Tibial artery (tissue), 4 donors: ENCODE results near the gene AGPS.

ENCODE experiments used
- DNase-seq, 2 donors: peaks; one replicate each; pipeline ENCODE4 v3.0.0-alpha.2; 2019
- H3K27ac ChIP-seq, 2 donors: fragments of 200-600 bp; sonication (generic) in 1 of 2; 1 replicate in 1 of 2; 2 replicates in 1 of 2; pipeline ENCODE4 v1.5.1; 2018 to 2019; ENCODE audit warnings: mild to moderate bottlenecking in 1 of 2
- H3K27me3 ChIP-seq, 2 donors: fragments of 200-600 bp; sonication (generic) in 1 of 2; one replicate each; pipeline versions ENCODE4 v1.5.1 to v1.6.0; 2016 to 2019
- H3K36me3 ChIP-seq, 3 donors: fragments of 200-600 bp; sonication (generic) in 2 of 3; one replicate each; pipeline ENCODE4 v1.5.1; 2016 to 2019; ENCODE audit warnings: mild to moderate bottlenecking in 2 of 3
- H3K4me1 ChIP-seq, 4 donors: fragments of 200-600 bp; sonication (generic) in 2 of 4; 1 replicate in 3 of 4; 2 replicates in 1 of 4; pipeline ENCODE4 v1.5.1; 2016 to 2019
- H3K4me3 ChIP-seq, 2 donors: fragments of 200-600 bp; sonication (generic) in 1 of 2; 1 replicate in 1 of 2; 2 replicates in 1 of 2; pipeline ENCODE4 v1.5.1; 2018 to 2019; ENCODE audit warnings: mild to moderate bottlenecking in 2 of 2
- H3K9me3 ChIP-seq, 3 donors: fragments of 200-600 bp; sonication (generic) in 1 of 3; one replicate each; pipeline ENCODE4 v1.5.1; 2016 to 2019
- CTCF ChIP-seq, 2 experiments: fragments of 200-600 bp in 1 of 2; fragments of 450-650 bp in 1 of 2; IDR thresholded peaks; one replicate each; pipeline ENCODE4 v1.5.1; 2017 to 2019; ENCODE audit warnings: antibody characterized with exemption in 2 of 2, mild to moderate bottlenecking in 1 of 2, moderate library complexity in 1 of 2
- intact Hi-C: fragments of 100-400 bp; cut with DNase I; formaldehyde crosslinking; loops from one replicate; pipeline ENCODE4 v1.15.0; 2023; ENCODE audit warnings: low total_unique reads

AGPS gene

DNA sequence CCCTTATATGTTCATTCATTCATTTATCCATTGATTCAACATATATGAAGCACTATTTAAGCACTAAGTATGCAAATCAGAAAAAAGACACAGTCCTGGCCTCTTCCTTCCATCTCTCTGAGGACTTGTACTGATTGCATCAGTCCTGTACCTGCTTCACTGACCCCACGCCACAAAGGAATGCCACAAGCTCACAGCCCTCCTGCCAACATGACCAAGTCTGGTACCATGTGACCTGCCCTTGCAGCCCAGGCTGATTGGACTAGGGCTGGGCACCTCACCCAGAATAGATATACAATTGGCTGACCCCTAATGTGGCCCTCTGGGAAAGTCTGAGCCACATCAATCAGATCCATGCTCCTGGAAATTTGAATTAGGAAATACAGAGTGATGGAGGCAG, 196.6 kb downstream of the AGPS start:
- no peak overlapping the region for H3K4me3 ChIP-seq
- H3K27me3 ChIP-seq, result peaks cover 0 to 2% of the 10 kb centered on the region in 2 donors
- no peak for TF ChIP-seq CTCF (IDR thresholded peaks at IDR 0.05)
- intact Hi-C loops, result no loop called here
- H3K27ac ChIP-seq, result no peak overlapping the region
- no peak for DNase-seq
- no peaks in the 10 kb centered on the region for H3K4me1 ChIP-seq
- H3K9me3 ChIP-seq, result no peaks in the 10 kb centered on the region
- no peaks in the 10 kb centered on the region for H3K36me3 ChIP-seq

DNA sequence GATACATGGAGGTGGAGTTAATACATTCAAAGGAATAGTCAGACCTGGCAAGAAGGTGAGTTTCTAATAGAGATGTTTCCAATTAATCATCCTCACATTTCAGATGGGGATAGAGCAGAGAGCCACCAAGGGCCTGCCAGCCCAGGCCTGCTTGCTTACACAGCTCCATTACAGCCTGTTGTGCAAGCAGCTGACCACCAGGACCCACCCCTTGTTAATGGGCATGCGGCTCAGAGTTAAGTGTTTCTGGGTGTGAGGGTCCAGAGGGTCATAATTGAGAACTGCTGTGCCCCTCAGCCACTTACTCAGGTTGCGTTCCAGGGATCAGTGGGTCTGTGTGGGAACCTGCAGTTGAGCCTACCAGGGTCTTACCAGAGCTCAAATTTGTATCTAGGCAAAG, 199.8 kb downstream of the AGPS start:
- intact Hi-C loops, result no loop called here
- Histone ChIP-seq H3K9me3 (no peaks in the 10 kb centered on the region), H3K27ac (no peak overlapping the region), H3K36me3 (no peaks in the 10 kb centered on the region), H3K4me3 (no peak overlapping the region), H3K4me1 (peaks cover 0 to under 1% (median 0%) of the 10 kb centered on the region in 4 donors), H3K27me3 (peaks cover 0 to 2% of the 10 kb centered on the region in 2 donors)
- no peak for TF ChIP-seq CTCF (IDR thresholded peaks at IDR 0.05)
- DNase-seq, result no peak

DNA sequence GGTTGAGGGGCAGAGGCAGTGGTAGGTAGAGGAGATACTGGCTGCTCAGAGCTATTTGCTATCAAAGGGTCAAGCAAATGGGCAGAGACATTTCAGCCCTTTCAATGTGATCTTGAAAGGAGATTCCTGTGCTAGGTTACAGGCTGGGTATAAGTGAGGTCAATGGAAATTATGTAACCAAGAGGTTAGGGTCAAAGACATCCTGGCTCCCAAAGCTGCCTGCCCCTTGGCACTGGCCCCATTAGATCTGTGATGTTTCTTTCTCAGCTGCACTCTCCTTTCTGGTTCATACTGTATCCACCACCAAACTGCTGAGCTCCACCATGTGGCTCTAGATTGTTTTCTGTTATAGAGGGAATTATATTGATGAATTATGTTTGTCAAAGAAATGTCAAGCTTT, 200.4 kb downstream of the AGPS start:
- Histone ChIP-seq H3K27me3 (peaks cover 0 to 2% of the 10 kb centered on the region in 2 donors), H3K9me3 (no peaks in the 10 kb centered on the region), H3K4me1 (peaks cover 0 to 6% (median 2%) of the 10 kb centered on the region in 4 donors), H3K27ac (no peak overlapping the region), H3K4me3 (no peak overlapping the region), H3K36me3 (no peaks in the 10 kb centered on the region)
- intact Hi-C loops, result no loop called here
- TF ChIP-seq CTCF (IDR thresholded peaks at IDR 0.05), result no peak
- DNase-seq, result no peak

DNA sequence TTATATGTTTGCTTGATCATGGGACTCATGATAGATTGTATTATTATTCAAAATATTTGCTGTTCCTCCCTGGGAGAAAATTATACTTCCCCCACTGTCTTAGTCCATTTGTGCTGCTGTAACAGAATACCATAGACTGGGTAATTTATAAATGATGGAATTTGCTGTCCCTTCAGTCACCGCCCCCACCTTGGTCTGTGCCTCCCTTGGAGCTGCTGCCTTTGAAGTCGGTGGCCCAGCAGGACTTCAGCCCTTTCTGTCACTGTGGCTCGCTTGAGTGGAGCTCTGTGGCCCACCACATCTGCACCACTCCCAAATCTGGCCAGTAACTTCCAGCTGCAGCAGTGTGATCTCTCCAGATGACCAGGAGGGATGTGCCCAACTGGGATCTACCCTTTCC, 200.8 kb downstream of the AGPS start:
- no peak for DNase-seq
- intact Hi-C loops, result no loop called here
- Histone ChIP-seq H3K9me3 (no peaks in the 10 kb centered on the region), H3K27ac (no peak overlapping the region), H3K4me1 (peaks cover 0 to 9% (median 4%) of the 10 kb centered on the region in 4 donors), H3K36me3 (no peaks in the 10 kb centered on the region), H3K27me3 (peaks cover 0 to 2% of the 10 kb centered on the region in 2 donors), H3K4me3 (no peak overlapping the region)
- TF ChIP-seq CTCF (IDR thresholded peaks at IDR 0.05), result no peak
